Endometrial microvascular endothelial cells (primary cell): ENCODE results near the gene SHROOM2. TPM values are rescaled to one million over a fixed set of nuclear protein-coding genes. Genes with fewer than 3 reads are reported as not detected.
"Not testable (repeated sequence)": the region's sequence is repeated elsewhere in the genome, so short reads cannot be mapped to it uniquely, and the experiment has no call there.

Experiments used
- in situ Hi-C: cut with HindIII; loops from 2 replicates; pipeline ENCODE4 v1.10.0; 2017; ENCODE audit warnings: low sequenced_read_pairs, low pct_unique_long_range_greater_than_20kb; ENCODE audit errors: inconsistent ontology term
- total RNA-seq: library from RNA; depleted of rRNA; stranded (reverse); fragments of >200 nt; gene quantifications from one replicate; pipeline ENCODE4 v1.2.3, GENCODE V29; 2015; ENCODE audit errors: inconsistent ontology term

Gene SHROOM2
- total RNA-seq, 1 donor from 2014 or later: 11.3 TPM

GRCh38 chrX:9825129-9825790, 39.0 kb downstream of the SHROOM2 start:
- in situ Hi-C loops: no loop called here

- in situ Hi-C loops: no loop called here
Observed at GRCh38 chrX:9825966-9826365, 39.7 kb downstream of the SHROOM2 start.

GRCh38 chrX:9829308-9830267, 43.4 kb downstream of the SHROOM2 start:
- in situ Hi-C loops: no loop called here

- in situ Hi-C loops: no loop called here
Observed at GRCh38 chrX:9832811-9833210, 46.6 kb downstream of the SHROOM2 start.

- in situ Hi-C loops: no loop called here
Observed at GRCh38 chrX:9835585-9836210, 49.5 kb downstream of the SHROOM2 start.

- in situ Hi-C loops: no loop called here
Observed at GRCh38 chrX:9842541-9842940, 56.3 kb downstream of the SHROOM2 start.

- in situ Hi-C loops: no loop called here
Observed at GRCh38 chrX:9844936-9845577, 58.8 kb downstream of the SHROOM2 start.

GRCh38 chrX:9845578-9845952, 59.3 kb downstream of the SHROOM2 start:
- in situ Hi-C loops: no loop called here

GRCh38 chrX:9846631-9847030, 60.4 kb downstream of the SHROOM2 start:
- in situ Hi-C loops: no loop called here

GRCh38 chrX:9847071-9847470, 60.8 kb downstream of the SHROOM2 start:
- in situ Hi-C loops: no loop called here

GRCh38 chrX:9848718-9849479, 62.7 kb downstream of the SHROOM2 start:
- in situ Hi-C loops: no loop called here

- in situ Hi-C loops: no loop called here
Observed at GRCh38 chrX:9851890-9852289, 65.7 kb downstream of the SHROOM2 start.

GRCh38 chrX:9853307-9853706, 67.1 kb downstream of the SHROOM2 start:
- in situ Hi-C loops: no loop called here

- in situ Hi-C loops: no loop called here
Observed at GRCh38 chrX:9855561-9856283, 69.5 kb downstream of the SHROOM2 start.

- in situ Hi-C loops: no loop called here
Observed at GRCh38 chrX:9856588-9856987, 70.4 kb downstream of the SHROOM2 start.

- in situ Hi-C loops: no loop called here
Observed at GRCh38 chrX:9857575-9858474, 71.6 kb downstream of the SHROOM2 start.

- in situ Hi-C loops: not testable (repeated sequence)
Observed at GRCh38 chrX:9858684-9859083, 72.5 kb downstream of the SHROOM2 start.
